Thoracic aorta endothelial cell (primary cell): ENCODE measurements around the gene ZEB2. TPM values are rescaled to one million over a fixed set of nuclear protein-coding genes. Genes with fewer than 3 reads are reported as not detected.

Experiments used
- small RNA-seq: library from RNA; depleted of rRNA; stranded (forward); fragments of <200 nt; gene quantifications from one replicate; pipeline ENCODE3, GENCODE V24; 2012
- total RNA-seq: library from RNA; depleted of rRNA; stranded (reverse); fragments of >200 nt; gene quantifications from 2 replicates; pipeline ENCODE4 v1.2.3, GENCODE V29; 2012

The ZEB2 gene
- 29.9 and 53.2 TPM in 2 replicates for total RNA-seq

GRCh38 chr2:144519934-144520731 is at the start of gene ZEB2:
Gene ZEB2 (minus strand): TSS chr2:144520119. CDS start chr2:144517350, 2,769 bp downstream.

Small RNA genes within 50 kb of the gene (small RNA-seq; reads per million reads assigned to genes)
- not detected for gene RF01987
